Ishikawa (cell line): Measurements from ENCODE around the gene CHRNB4.

ENCODE experiments used
- CEBPB ChIP-seq: IDR thresholded peaks from 2 replicates; pipeline ENCODE4 v1.6.1; 2012
- CREB1 ChIP-seq: IDR thresholded peaks from 2 replicates; pipeline ENCODE4 v1.6.1; 2012; ENCODE audit warnings: low read depth
- EGR1 ChIP-seq: IDR thresholded peaks from 2 replicates; pipeline ENCODE4 v1.6.1; 2012
- EP300 ChIP-seq: IDR thresholded peaks from 2 replicates; pipeline ENCODE4 v1.6.1; 2012; ENCODE audit warnings: borderline replicate concordance
- FOXM1 ChIP-seq: IDR thresholded peaks from 2 replicates; pipeline ENCODE4 v1.6.1; 2012; ENCODE audit warnings: low read depth, borderline replicate concordance
- NFIC ChIP-seq: IDR thresholded peaks from 2 replicates; pipeline ENCODE4 v1.6.1; 2012
- RAD21 ChIP-seq: IDR thresholded peaks from 2 replicates; pipeline ENCODE4 v1.6.1; 2012; ENCODE audit warnings: low read depth
- TAF1 ChIP-seq: IDR thresholded peaks from 2 replicates; pipeline ENCODE4 v1.6.1; 2012; ENCODE audit warnings: low read depth, mild to moderate bottlenecking
- TCF12 ChIP-seq: IDR thresholded peaks from 2 replicates; pipeline ENCODE4 v1.6.1; 2012; ENCODE audit warnings: low read depth
- TEAD4 ChIP-seq: IDR thresholded peaks from 2 replicates; pipeline ENCODE4 v1.6.1; 2012
- YY1 ChIP-seq: IDR thresholded peaks from 2 replicates; pipeline ENCODE4 v1.6.1; 2012; ENCODE audit warnings: low read depth
- ZBTB7A ChIP-seq: IDR thresholded peaks from 2 replicates; pipeline ENCODE4 v1.6.1; 2012; ENCODE audit warnings: low read depth
- TF ChIP-seq, protein P1 (sequence below): IDR thresholded peaks from 2 replicates; pipeline ENCODE4 v1.6.1; 2012
- TF ChIP-seq, protein P2 (sequence below): IDR thresholded peaks from 2 replicates; pipeline ENCODE4 v1.6.1; 2012

Gene CHRNB4

DNA sequence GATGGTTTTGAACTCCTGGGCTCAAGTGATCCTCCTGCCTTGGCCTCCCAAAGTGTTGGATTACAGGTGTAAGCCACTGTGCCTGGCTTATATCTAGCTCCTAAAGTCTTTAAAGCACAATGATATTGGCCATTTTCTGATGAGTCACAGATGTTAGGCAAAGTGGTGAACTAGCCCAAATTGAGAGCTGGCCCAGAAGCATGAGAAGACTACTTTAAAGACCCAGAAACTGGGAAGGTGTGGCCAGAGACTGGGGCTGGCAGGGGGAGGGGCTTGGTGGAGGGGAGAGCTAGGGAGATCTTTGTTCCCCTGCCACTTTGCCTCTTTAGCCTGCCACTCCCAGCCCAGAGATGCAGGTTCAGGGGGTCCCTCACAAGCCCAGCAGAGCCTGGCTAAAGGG lies 41.8 kb downstream of the CHRNB4 start:
- no peak for TF ChIP-seq NFIC
- TF ChIP-seq CREB1, result no peak
- TF ChIP-seq TEAD4, result no peak
- no peak for TF ChIP-seq EGR1
- TF ChIP-seq, protein P1, sequence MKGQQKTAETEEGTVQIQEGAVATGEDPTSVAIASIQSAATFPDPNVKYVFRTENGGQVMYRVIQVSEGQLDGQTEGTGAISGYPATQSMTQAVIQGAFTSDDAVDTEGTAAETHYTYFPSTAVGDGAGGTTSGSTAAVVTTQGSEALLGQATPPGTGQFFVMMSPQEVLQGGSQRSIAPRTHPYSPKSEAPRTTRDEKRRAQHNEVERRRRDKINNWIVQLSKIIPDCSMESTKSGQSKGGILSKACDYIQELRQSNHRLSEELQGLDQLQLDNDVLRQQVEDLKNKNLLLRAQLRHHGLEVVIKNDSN, result no peak
- TF ChIP-seq FOXM1, result no peak
- no peak for TF ChIP-seq TCF12
- no peak for TF ChIP-seq EP300
- TF ChIP-seq TAF1, result no peak
- TF ChIP-seq CEBPB, result no peak
- TF ChIP-seq YY1, result no peak

DNA sequence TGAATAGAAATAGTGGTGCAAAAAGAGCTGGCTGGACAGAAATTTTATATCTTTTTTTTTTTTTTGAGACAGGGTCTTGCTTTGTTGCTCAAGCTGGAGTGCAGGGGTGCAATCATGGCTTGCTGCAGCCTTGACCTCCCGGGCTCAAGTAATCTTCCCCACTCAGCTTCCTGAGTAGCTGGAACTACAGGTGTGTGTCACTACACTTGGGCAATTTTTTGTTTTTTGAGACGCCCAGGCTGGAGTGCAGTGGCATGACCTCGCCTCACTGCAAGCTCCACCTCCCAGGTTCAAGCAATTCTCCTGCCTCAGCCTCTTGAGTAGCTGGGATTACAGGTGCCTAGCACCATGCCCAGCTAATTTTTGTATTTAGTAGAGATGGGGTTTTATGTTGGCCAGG lies 42.7 kb downstream of the CHRNB4 start:
- TF ChIP-seq CREB1, result no peak
- no peak for TF ChIP-seq EP300
- TF ChIP-seq TAF1, result no peak
- no peak for TF ChIP-seq ZBTB7A
- TF ChIP-seq EGR1, result no peak
- no peak for TF ChIP-seq TEAD4
- no peak for TF ChIP-seq CEBPB
- TF ChIP-seq NFIC, result no peak
- TF ChIP-seq TCF12, result no peak
- no peak for TF ChIP-seq YY1
- TF ChIP-seq, protein P2, sequence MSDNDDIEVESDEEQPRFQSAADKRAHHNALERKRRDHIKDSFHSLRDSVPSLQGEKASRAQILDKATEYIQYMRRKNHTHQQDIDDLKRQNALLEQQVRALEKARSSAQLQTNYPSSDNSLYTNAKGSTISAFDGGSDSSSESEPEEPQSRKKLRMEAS, result no peak

DNA sequence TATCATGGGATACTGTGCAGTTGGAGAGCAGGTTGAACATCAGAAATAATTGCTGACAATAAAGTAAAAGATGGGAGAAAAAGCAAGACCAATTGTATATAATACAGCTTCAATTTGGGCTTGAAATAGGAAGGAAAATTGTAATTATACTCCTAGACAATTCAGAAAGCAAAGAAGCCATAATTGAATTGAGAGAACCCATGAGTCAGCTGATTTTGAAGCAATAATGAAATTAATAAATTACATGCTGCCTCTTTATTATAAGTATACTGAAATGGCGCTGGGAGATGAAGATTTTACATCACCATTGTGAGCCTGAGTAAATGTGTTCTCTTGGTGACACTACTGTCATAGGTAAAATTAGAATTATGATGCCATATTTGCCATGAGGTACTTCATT lies 43.4 kb downstream of the CHRNB4 start:
- TF ChIP-seq ZBTB7A (no peak), YY1 (no peak), CEBPB (no peak), EP300 (no peak), TAF1 (no peak), RAD21 (no peak), TEAD4 (no peak), TCF12 (no peak)

DNA sequence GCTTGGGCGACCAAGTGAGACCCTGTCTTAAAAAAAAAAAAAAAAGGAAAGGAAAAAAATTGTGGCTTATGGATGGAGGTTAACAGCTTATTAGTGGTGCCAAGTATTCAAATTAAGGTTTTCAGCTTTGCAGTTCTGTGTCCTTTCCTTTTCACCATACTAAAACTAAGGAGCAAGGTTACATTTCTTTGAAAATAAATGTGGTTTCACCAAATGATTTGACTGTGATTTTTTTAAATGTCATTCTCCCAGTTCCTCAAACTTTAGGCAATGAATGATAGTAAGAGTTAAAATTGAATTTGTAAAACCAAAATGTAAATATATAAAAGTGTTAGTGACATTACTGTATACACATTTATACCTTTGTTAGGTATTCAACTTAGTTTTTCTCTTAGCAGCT lies 66.1 kb downstream of the CHRNB4 start:
- TF ChIP-seq TCF12, result no peak
- TF ChIP-seq, protein P2, result no peak
- TF ChIP-seq NFIC, result no peak
- TF ChIP-seq CEBPB, result no peak
- no peak for TF ChIP-seq EP300
- no peak for TF ChIP-seq FOXM1
- no peak for TF ChIP-seq ZBTB7A
